Measurements from ENCODE around the gene MGAT4B.
A peak's percentile ranks its signal among the peaks of the same experiment; 100 is the strongest.

The MGAT4B gene

GRCh38 chr5:179825655-179826182 lies 19.1 kb upstream of the MGAT4B start:
- DNase-seq: no peak

DNA sequence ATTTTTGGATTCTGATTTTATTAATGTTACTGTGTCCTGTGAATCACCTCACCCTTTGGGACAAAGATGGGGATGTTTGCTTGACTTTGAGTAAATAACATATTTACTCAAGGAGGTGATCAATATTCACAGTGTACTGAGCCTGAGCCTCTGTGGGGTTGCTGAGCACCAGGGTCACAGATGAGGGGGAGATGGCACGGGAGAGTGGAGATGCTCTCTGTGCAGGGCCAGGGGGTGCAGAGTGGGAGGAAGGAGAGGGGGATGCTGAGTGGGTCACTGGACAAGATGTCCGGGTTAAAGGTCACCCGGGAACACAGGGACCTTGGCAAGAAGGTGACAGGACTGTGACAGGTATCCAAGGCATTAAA lies 18.1 kb upstream of the MGAT4B start:
- DNase-seq: no peak

DNA sequence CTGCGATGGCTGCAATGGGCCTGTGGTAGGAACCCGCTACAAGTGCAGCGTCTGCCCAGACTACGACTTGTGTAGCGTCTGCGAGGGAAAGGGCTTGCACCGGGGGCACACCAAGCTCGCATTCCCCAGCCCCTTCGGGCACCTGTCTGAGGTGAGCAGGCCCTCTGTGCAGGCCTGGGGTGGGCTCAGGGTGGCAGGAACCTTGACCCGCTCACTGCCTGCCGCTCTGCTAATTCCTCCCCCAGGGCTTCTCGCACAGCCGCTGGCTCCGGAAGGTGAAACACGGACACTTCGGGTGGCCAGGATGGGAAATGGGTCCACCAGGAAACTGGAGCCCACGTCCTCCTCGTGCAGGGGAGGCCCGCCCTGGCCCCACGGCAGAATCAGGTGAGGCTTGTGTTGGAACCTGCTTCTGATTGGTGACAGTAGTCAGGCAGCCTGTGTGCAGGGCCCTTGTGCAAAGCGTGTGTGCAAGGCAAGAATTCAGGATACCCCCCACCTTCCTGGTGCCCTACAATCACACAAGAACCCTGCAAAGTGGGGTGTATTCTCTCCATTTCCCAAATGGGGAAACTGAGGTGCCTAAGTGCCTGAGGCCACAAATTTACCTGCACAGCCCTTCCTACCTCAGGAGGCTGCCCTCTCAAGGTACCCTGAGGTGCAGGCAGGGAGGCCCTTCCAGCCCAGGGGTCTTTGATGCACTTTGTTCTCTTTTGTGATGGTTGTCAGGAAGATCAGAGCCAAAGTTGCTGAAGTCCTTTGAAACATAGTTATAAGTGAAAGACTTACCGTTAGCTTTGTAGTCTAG lies 17.5 kb upstream of the MGAT4B start:
- DNase-seq: no peak

- no peak for DNase-seq
Observed at GRCh38 chr5:179822444-179822990, 15.9 kb upstream of the MGAT4B start.

GRCh38 chr5:179822059-179822432 lies 15.4 kb upstream of the MGAT4B start:
- DNase-seq: no peak

- peak; percentile 10 to 84 for DNase-seq
Observed at GRCh38 chr5:179821298-179822058, 14.8 kb upstream of the MGAT4B start.

DNA sequence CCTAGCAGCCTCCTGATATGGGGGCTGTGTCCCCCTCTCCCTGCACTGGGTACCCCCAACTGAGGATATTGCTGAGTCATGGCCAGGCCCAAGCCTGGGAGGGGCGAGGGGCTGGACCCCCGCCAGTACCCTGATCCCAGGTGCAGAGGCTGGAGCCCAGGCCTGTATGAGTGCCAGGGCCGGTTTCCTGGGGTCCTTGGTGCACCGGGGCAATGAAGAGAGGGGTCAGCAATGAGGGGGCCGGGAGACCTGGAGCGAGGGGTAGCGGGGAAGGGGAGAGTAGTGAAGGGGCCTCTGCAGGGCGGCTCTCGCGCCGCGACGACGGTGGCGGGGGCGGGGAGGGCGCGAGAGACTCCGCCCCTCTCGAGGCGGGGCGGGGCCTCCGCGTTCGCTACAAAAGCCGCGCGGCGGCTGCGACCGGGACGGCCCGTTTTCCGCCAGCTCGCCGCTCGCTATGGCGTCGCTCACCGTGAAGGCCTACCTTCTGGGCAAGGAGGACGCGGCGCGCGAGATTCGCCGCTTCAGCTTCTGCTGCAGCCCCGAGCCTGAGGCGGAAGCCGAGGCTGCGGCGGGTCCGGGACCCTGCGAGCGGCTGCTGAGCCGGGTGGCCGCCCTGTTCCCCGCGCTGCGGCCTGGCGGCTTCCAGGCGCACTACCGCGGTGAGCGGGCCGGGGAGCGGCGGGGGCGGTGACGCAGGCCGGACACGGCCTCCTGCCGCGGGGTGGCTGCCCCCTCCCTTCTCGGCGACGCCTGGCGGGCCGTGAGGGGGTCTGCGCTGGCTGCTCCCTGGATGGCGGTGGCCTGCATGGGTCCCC lies 14.0 kb upstream of the MGAT4B start, which contains the start of gene SQSTM1:
SQSTM1 (plus strand) TSS at position 423 of the 815 bp plus-strand sequence; CDS start at position 455, 32 bp downstream.
- DNase-seq: peak; percentile 13 to 79

DNA sequence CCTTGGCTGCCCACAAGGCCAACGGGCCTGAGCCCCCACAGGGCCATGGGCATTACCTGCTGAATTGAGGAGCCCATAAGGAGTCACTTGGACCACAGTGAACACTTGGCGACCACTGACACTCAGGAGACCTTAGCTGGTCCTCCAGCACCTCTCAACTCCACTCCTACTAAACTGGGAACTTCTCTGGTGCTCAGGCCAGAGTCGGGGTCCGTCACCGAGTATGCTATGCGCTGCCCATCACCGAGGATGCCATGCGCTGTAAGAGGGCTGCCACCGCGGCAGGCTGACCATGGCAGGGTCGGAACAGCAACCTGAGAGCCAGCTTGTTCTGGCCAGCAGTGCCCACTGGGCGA lies 13.4 kb upstream of the MGAT4B start:
- DNase-seq: no peak

GRCh38 chr5:179819296-179820126 lies 12.8 kb upstream of the MGAT4B start:
- DNase-seq: peak in 1 of 2 experiments; percentile 63

DNA sequence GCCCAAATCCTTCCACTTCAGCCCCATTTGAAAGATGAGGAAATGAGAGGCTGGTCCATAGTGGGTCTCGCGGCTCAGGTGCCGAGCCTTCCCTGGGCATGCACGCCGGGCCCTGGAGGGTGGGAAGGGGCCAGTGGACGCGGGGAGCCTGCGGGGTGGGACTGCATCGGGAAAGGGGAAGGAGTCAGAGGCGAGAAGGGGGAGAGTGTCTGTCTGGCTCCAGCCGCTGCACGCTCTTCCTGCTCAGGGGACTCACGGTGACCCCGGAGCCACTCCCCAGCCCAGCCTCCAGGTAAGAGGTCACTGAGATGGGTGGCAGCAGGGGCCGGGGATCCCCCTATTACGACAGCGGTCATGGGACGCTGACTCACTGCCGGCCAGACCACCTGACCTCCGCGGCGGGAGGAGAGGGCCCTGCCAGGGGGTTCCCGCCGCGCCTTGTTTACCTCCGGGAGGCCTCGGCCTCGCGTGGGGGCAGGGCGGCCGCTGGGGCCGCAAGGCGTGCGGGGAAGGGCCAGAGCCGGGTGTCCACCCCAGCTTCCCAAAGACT lies 12.2 kb upstream of the MGAT4B start:
- peak in 1 of 2 experiments; percentile 73 for DNase-seq

DNA sequence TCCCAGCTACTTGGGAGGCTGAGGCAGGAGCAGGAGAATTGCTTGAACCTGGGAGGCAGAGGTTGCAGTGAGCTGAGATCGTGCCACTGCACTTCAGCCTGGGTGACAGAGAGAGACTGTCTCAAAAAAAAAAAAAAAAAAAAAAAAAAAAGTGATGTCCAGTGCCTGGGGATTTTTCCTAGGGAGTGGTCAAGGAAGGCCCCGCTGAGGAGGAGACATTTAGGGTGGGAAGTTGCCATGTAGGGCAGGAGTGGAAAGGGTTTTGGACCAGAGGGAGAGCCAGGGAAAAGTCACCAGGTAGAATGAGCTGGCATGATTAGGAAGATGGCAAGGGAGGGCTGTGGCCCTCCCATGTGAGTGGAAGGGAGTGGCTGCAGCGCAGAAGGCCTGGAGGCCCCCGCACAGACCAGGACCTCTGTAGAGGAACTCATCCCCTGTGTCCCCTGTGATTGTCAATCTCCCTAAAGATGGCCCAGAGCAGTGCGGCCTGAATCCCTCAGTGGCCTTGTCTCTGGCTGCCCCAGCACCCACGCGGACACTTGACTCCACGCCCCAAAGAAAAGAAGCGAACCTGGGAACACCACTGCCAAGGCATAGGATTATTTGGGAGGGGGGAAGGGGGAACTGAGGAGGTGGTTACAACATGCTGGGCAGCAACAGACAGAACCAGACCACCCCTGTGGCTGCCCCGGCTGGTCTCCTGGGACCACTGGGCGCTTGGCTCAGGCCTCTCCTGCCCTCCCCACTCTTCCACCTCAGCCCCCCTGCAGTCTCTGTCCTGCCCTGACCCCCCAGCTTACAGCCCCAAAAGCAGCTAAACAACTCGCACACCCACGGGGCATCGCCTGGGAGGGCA lies 11.5 kb upstream of the MGAT4B start:
- DNase-seq: no peak

GRCh38 chr5:179817470-179817840 lies 10.8 kb upstream of the MGAT4B start:
- no peak for DNase-seq

DNA sequence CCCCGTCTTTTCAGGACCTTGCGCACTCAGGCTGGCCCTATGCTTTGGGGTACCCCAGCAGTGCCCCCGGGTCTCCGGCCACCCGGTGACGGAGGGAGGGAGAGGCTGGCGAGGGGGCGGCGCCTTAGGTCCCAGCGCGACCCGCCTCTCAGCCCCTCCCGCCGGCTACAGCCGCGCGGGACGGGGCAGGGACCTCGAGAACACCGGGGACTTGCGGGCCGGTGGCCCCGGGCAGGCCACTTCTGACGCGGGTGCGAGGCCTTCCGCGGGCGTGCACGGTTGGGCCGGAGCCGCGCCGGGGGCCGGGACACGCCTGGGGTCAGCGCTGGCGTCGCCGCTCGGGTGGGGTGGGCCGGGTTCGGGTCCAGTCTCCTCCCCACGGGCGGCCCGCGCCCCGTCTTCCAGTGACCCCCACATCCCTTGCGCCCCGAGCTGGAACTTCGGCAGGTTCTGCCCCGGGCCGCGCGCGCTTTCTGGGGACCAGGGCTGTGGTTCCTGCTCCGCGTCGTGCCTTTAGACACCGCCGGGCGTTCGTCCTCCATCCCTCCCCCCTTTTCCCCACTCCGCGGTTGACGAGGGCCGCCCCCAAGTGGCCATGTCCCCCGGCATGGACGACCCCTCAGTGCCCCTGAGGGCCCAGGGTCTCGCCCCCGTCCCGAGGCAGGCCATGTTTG lies 10.3 kb upstream of the MGAT4B start:
- DNase-seq: no peak

DNA sequence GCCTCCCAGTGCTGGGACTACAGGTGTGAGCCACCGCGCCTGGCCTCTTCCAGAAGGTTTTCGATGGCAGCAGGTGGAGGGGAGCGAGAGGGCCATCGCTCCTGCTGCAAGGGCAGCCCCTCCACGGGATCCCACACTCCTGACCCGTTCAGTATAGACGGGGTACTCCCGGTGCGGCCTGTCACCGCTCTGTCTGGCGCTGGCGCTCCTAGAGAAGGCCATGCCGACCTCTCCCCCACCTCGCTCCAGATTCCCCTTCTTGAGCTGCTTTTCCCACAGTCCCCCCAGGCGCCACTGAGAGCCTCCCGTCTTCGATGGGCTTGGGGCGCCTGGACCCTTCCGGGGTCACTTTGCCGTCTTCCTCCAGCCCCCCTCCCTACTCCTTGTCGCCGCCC lies 9.7 kb upstream of the MGAT4B start:
- no peak for DNase-seq

GRCh38 chr5:179815491-179816249 lies 9.0 kb upstream of the MGAT4B start:
- no peak for DNase-seq

DNA sequence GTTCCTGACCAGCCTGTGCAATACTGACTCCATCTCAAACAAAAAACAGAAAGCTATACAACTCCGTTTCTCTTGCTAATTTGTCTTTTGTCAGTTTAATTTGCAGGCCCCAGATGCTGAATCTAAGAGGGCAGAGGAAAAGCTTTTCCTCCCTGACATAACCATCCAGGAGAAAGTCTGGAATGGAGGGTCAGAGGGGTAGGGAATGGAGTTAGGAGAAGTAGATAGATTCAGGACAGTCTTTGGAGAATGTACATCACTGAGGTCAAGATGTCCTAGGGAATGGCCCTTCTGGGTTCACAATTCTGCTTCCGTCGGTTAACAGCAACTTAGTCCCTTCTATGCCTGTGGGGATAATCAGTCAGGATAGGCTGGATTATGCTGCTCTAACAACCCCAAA lies 7.4 kb upstream of the MGAT4B start:
- DNase-seq: no peak

DNA sequence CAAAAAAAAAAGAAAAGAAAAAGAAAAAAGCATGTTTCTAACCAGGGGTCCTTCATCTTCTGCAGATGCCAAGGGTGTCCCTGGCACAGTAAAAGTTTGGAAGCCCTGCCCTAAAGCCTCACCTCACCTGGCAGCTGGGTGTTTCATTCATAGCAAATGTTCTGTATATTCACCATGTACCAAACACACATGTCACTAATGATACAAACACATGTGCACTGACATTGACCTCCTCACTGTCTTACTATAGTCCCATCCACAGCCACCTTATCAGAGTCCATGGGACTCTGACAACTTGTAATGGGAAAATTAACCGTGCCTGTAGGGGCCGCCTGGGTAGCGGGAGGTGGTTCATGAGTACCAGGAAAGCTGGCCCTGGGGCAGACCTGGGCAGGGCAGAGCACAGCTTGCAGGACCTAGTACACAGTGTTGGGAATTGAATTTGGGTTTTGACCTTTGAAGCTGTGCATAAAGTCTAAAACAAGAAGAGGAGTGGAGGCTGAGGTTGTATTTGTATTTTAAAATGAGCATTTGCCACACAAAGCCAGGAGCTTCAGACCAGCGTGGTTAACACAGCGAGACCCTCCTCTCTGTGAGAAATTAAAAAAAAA lies 6.4 kb upstream of the MGAT4B start:
- DNase-seq: no peak

- DNase-seq: no peak
Observed at GRCh38 chr5:179812135-179812825, 5.6 kb upstream of the MGAT4B start.
